Measurements from ENCODE around the gene GRB2.
"Not testable (repeated sequence)": the region's sequence is repeated elsewhere in the genome, so short reads cannot be mapped to it uniquely, and the experiment has no call there.

The GRB2 gene

GRCh38 chr17:75352079-75352569, 53.4 kb downstream of the GRB2 start:
- no peak for DNase-seq (ENCODE audit: low read depth in 2 of 2)

GRCh38 chr17:75350706-75351105, 54.8 kb downstream of the GRB2 start:
- no peak for DNase-seq (ENCODE audit: low read depth in 2 of 2)

GRCh38 chr17:75350029-75350428, 55.4 kb downstream of the GRB2 start:
- DNase-seq (ENCODE audit: low read depth in 2 of 2) = no peak

- DNase-seq (ENCODE audit: low read depth in 2 of 2) = no peak
These were observed 55.9 kb downstream of the GRB2 start for GRCh38 chr17:75349589-75349988.

- DNase-seq (ENCODE audit: low read depth in 2 of 2) = no peak
These were observed 57.0 kb downstream of the GRB2 start for GRCh38 chr17:75348386-75349012.

- no peak for DNase-seq (ENCODE audit: low read depth in 2 of 2)
These were observed 58.6 kb downstream of the GRB2 start for GRCh38 chr17:75346906-75347305.

GRCh38 chr17:75346368-75346767, 59.1 kb downstream of the GRB2 start:
- DNase-seq (ENCODE audit: low read depth in 2 of 2) = not testable (repeated sequence)

- no peak for DNase-seq (ENCODE audit: low read depth in 2 of 2)
These were observed 59.8 kb downstream of the GRB2 start for GRCh38 chr17:75345514-75346167.

- no peak for DNase-seq (ENCODE audit: low read depth in 2 of 2)
These were observed 60.8 kb downstream of the GRB2 start for GRCh38 chr17:75344666-75345065.

GRCh38 chr17:75342996-75343395, 62.5 kb downstream of the GRB2 start:
- DNase-seq (ENCODE audit: low read depth in 2 of 2) = no peak

GRCh38 chr17:75341784-75342486, 63.5 kb downstream of the GRB2 start:
- no peak for DNase-seq (ENCODE audit: low read depth in 2 of 2)

- no peak for DNase-seq (ENCODE audit: low read depth in 2 of 2)
These were observed 64.8 kb downstream of the GRB2 start for GRCh38 chr17:75340631-75341030.

- DNase-seq (ENCODE audit: low read depth in 2 of 2) = no peak
These were observed 65.5 kb downstream of the GRB2 start for GRCh38 chr17:75339971-75340370.

GRCh38 chr17:75338335-75338734, 67.1 kb downstream of the GRB2 start:
- DNase-seq (ENCODE audit: low read depth in 2 of 2) = no peak

GRCh38 chr17:75335315-75335714, 70.2 kb downstream of the GRB2 start:
- DNase-seq (ENCODE audit: low read depth in 2 of 2) = no peak

GRCh38 chr17:75334723-75335122, 70.8 kb downstream of the GRB2 start:
- no peak for DNase-seq (ENCODE audit: low read depth in 2 of 2)

- no peak for DNase-seq (ENCODE audit: low read depth in 2 of 2)
These were observed 73.8 kb downstream of the GRB2 start for GRCh38 chr17:75331671-75332070.

- DNase-seq (ENCODE audit: low read depth in 2 of 2) = no peak
These were observed 77.7 kb downstream of the GRB2 start for GRCh38 chr17:75327757-75328156.

- no peak for DNase-seq (ENCODE audit: low read depth in 2 of 2)
These were observed 79.1 kb downstream of the GRB2 start for GRCh38 chr17:75326226-75326848.

GRCh38 chr17:75325827-75326225, 79.7 kb downstream of the GRB2 start:
- DNase-seq (ENCODE audit: low read depth in 2 of 2) = no peak

GRCh38 chr17:75325348-75325747, 80.1 kb downstream of the GRB2 start:
- no peak for DNase-seq (ENCODE audit: low read depth in 2 of 2)

GRCh38 chr17:75321506-75321905, 84.0 kb downstream of the GRB2 start:
- no peak for DNase-seq (ENCODE audit: low read depth in 2 of 2)

Data from stimulated activated CD8-positive, alpha-beta memory T cell treated with anti-CD3 and anti-CD28 coated beads, Interleukin-2, amount 100 ng/mL, for 1 hour (primary cell).